SJSA1 (cell line): ENCODE results near the gene IKBKG. TPM values are rescaled to one million over a fixed set of nuclear protein-coding genes. Genes with fewer than 3 reads are reported as not detected.
"Not testable (repeated sequence)": the region's sequence is repeated elsewhere in the genome, so short reads cannot be mapped to it uniquely, and the experiment has no call there.

ENCODE experiments used
- DNase-seq, 2 experiments: peaks; one replicate each; pipeline ENCODE4 v3.0.0-alpha.2; 2015 to 2020; ENCODE audit warnings: low spot score in 2 of 2, low read depth in 1 of 2
- H3K27ac ChIP-seq: fragments of 250-450 bp; sonication (Bioruptor Pico); 2 replicates; pipeline ENCODE4 v1.5.1; 2020; ENCODE audit warnings: mild to moderate bottlenecking, moderate library complexity
- H3K27me3 ChIP-seq: fragments of 250-450 bp; sonication (Bioruptor Pico); replicated peaks from 2 replicates; pipeline ENCODE4 v1.5.1; 2020; ENCODE audit warnings: mild to moderate bottlenecking, moderate library complexity
- H3K36me3 ChIP-seq: fragments of 250-450 bp; sonication (Bioruptor Pico); 2 replicates; pipeline ENCODE4 v1.5.1; 2020; ENCODE audit warnings: mild to moderate bottlenecking
- H3K4me1 ChIP-seq: fragments of 250-450 bp; sonication (Bioruptor Pico); replicated peaks from 2 replicates; pipeline ENCODE4 v1.6.1; 2021; ENCODE audit warnings: mild to moderate bottlenecking
- H3K4me3 ChIP-seq: fragments of 250-450 bp; sonication (Bioruptor Pico); 2 replicates; pipeline ENCODE4 v1.5.1; 2020; ENCODE audit warnings: mild to moderate bottlenecking
- H3K9me3 ChIP-seq: fragments of 250-450 bp; sonication (Bioruptor Pico); replicated peaks from 2 replicates; pipeline ENCODE4 v1.5.1; 2020; ENCODE audit warnings: mild to moderate bottlenecking
- total RNA-seq: library from RNA; depleted of rRNA; stranded (reverse); fragments of >200 nt; shearing (Covaris generic); gene quantifications from 2 replicates; pipeline ENCODE4 v1.2.3, GENCODE V29; 2014; rRNA removed

The IKBKG gene
- total RNA-seq, 1 experiment from 2014 or later = 20.6 TPM

- H3K36me3 ChIP-seq, H3K27me3 ChIP-seq, H3K4me3 ChIP-seq, H3K4me1 ChIP-seq, DNase-seq, H3K9me3 ChIP-seq, H3K27ac ChIP-seq: not testable (repeated sequence)
Observed at GRCh38 chrX:154611146-154611545, 63.7 kb downstream of the IKBKG start.

DNA sequence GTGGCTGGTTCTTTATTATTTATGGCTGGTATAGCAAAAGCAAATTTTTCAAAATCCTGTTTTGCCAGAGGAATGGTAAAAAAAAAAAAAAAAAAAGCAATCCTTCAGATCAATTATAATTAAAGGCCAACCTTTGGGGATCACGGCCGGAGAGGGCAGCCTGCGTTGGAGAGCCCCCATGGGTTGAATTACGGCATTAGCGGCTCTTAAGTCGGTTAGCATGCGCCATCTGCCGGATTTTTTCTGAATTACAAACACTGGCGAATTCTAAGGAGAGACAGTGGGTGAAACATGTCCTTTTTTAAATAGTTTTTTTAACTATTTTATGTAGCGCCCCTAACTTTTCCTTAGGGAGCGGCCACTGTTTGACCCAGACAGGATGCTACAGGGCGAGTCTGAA lies 66.2 kb downstream of the IKBKG start:
- H3K36me3 ChIP-seq, H3K27ac ChIP-seq, H3K9me3 ChIP-seq, H3K27me3 ChIP-seq, H3K4me1 ChIP-seq, H3K4me3 ChIP-seq, DNase-seq: not testable (repeated sequence)

Other genes with a start within 250 kb of the IKBKG start
- 918 and 1,686 TPM in 2 replicates for gene FLNA, start 173.0 kb upstream of the IKBKG start, total RNA-seq
- gene EMD, start 168.3 kb upstream of the IKBKG start, total RNA-seq = 17.7 and 42.3 TPM in 2 replicates
- 1,843 and 4,201 TPM in 2 replicates for gene RPL10, start 149.2 kb upstream of the IKBKG start, total RNA-seq
- gene DNASE1L1, start 138.4 kb upstream of the IKBKG start, total RNA-seq = 30.9 and 41.8 TPM in 2 replicates
- gene TAFAZZIN, start 136.1 kb upstream of the IKBKG start, total RNA-seq = 11.3 and 17.7 TPM in 2 replicates
- 62.4 and 67.8 TPM in 2 replicates for gene ATP6AP1, start 118.9 kb upstream of the IKBKG start, total RNA-seq
- 178 and 208 TPM in 2 replicates for gene GDI1, start 110.5 kb upstream of the IKBKG start, total RNA-seq
- 54.3 and 70.5 TPM in 2 replicates for gene FAM50A, start 103.5 kb upstream of the IKBKG start, total RNA-seq
- 0.32 and 0.47 TPM in 2 replicates for gene PLXNA3, start 89.3 kb upstream of the IKBKG start, total RNA-seq
- gene LAGE3, start 68.3 kb upstream of the IKBKG start, total RNA-seq = 42.5 and 47.7 TPM in 2 replicates
- gene UBL4A, start 61.0 kb upstream of the IKBKG start, total RNA-seq = 23.7 and 39.1 TPM in 2 replicates
- 10.1 and 19.9 TPM in 2 replicates for gene SLC10A3, start 57.0 kb upstream of the IKBKG start, total RNA-seq
- 19.6 and 28.8 TPM in 2 replicates for gene FAM3A, start 31.4 kb upstream of the IKBKG start, total RNA-seq
- 32.6 and 52.7 TPM in 2 replicates for gene G6PD, start 774 bp upstream of the IKBKG start, total RNA-seq
- not detected in 2 replicates for gene CTAG1A, start 37.5 kb downstream of the IKBKG start, total RNA-seq
- not detected in 2 replicates for gene CTAG1B, start 71.7 kb downstream of the IKBKG start, total RNA-seq
- gene CTAG2, start 106.0 kb downstream of the IKBKG start, total RNA-seq = not detected in 2 replicates
- gene GAB3, start 203.5 kb downstream of the IKBKG start, total RNA-seq = 0.95 and 0.97 TPM in 2 replicates
- 48.1 and 54.9 TPM in 2 replicates for gene DKC1, start 215.2 kb downstream of the IKBKG start, total RNA-seq